HepG2 (cell line): ENCODE data around the gene IL6ST. TPM values are rescaled to one million over a fixed set of nuclear protein-coding genes. Genes with fewer than 3 reads are reported as not detected.

Experiments used
- DNMT3B ChIP-seq: conservative IDR thresholded peaks from 2 replicates; pipeline ENCODE4 v1.6.1; 2016; ENCODE audit warnings: missing biosample characterization, control low read depth
- ELF4 ChIP-seq: sonication (generic); formaldehyde crosslinking; IDR thresholded peaks from 2 replicates; pipeline ENCODE4 v1.5.0; 2020; ENCODE audit warnings: missing genetic modification reagents, mild to moderate bottlenecking, moderate library complexity, borderline replicate concordance
- FOSL2 ChIP-seq: sonication (generic); formaldehyde crosslinking; IDR thresholded peaks from 2 replicates; pipeline ENCODE4 v1.4.0; 2020; ENCODE audit warnings: missing genetic modification reagents
- HDAC2 ChIP-seq: sonication (generic); formaldehyde crosslinking; IDR thresholded peaks from 2 replicates; pipeline ENCODE4 v1.4.0; 2020; ENCODE audit warnings: missing genetic modification reagents
- KAT7 ChIP-seq: IDR thresholded peaks from 2 replicates; pipeline ENCODE4 v1.6.1; 2018; ENCODE audit warnings: borderline replicate concordance, missing compliant biosample characterization
- MBNL3 ChIP-seq: fragments of 250-450 bp; sonication (Bioruptor Pico); conservative IDR thresholded peaks from 2 replicates; pipeline ENCODE4 v1.8.0; 2022; ENCODE audit warnings: mild to moderate bottlenecking, inconsistent platforms
- MEF2D ChIP-seq: sonication (generic); formaldehyde crosslinking; IDR thresholded peaks from 2 replicates; pipeline ENCODE4 v1.5.1; 2020; ENCODE audit warnings: mild to moderate bottlenecking, missing genetic modification reagents
- POLR2AphosphoS5 ChIP-seq: IDR thresholded peaks from 2 replicates; pipeline ENCODE4 v1.6.1; 2012; ENCODE audit warnings: low read depth, low read length
- RELA ChIP-seq: sonication (generic); formaldehyde crosslinking; IDR thresholded peaks from 2 replicates; pipeline ENCODE4 v1.4.0; 2020; ENCODE audit warnings: missing genetic modification reagents
- REPIN1 ChIP-seq: sonication (generic); formaldehyde crosslinking; IDR thresholded peaks from 2 replicates; pipeline ENCODE4 v1.8.0; 2022; ENCODE audit warnings: missing genetic modification reagents, low read depth, mild to moderate bottlenecking, borderline replicate concordance
- SMAD1 ChIP-seq: sonication (generic); formaldehyde crosslinking; IDR thresholded peaks from 2 replicates; pipeline ENCODE4 v1.4.0; 2020; ENCODE audit warnings: missing genetic modification reagents, low read depth, mild to moderate bottlenecking, borderline replicate concordance
- ZNF331 ChIP-seq: sonication (generic); formaldehyde crosslinking; IDR thresholded peaks from 2 replicates; pipeline ENCODE4 v1.4.0; 2020; ENCODE audit warnings: missing genetic modification reagents
- ZNF367 ChIP-seq: sonication (generic); formaldehyde crosslinking; IDR thresholded peaks from 2 replicates; pipeline ENCODE4 v1.4.0; 2020; ENCODE audit warnings: missing genetic modification reagents, borderline replicate concordance
- ZNF577 ChIP-seq: sonication (generic); formaldehyde crosslinking; IDR thresholded peaks from 2 replicates; pipeline ENCODE4 v1.4.0; 2020; ENCODE audit warnings: mild to moderate bottlenecking, low read depth, missing genetic modification reagents, borderline replicate concordance
- ZNF674 ChIP-seq: sonication (generic); formaldehyde crosslinking; IDR thresholded peaks from 2 replicates; pipeline ENCODE4 v1.5.0; 2020; ENCODE audit warnings: low read depth, mild to moderate bottlenecking, missing genetic modification reagents
- ZNF749 ChIP-seq: sonication (generic); formaldehyde crosslinking; IDR thresholded peaks from 2 replicates; pipeline ENCODE4 v1.8.0; 2022; ENCODE audit warnings: mild to moderate bottlenecking, missing genetic modification reagents, moderate library complexity, borderline replicate concordance
- ZSCAN31 ChIP-seq: sonication (generic); formaldehyde crosslinking; IDR thresholded peaks from 2 replicates; pipeline ENCODE4 v1.5.0; 2020; ENCODE audit warnings: low read depth, mild to moderate bottlenecking, missing genetic modification reagents
- polyA plus RNA-seq, 8 experiments: library from polyadenylated mRNA; depleted of rRNA in 3 of 8; stranded (reverse) in 7 of 8; unstranded in 1 of 8; fragments of >200 nt; fragmentation: Illumina TruSeq in 4 of 8; extraction: Trizol in 4 of 8; gene quantifications; 2 replicates each; pipeline versions ENCODE4 v1.2.1 to v1.2.3, GENCODE V29; 2011 to 2016; ENCODE audit warnings: low read depth in 4 of 8, missing spikeins in 1 of 8, mixed read lengths in 1 of 8; ENCODE audit not compliant: insufficient read depth in 1 of 8
- total RNA-seq, 5 experiments: library from RNA; depleted of rRNA; stranded (reverse); fragments of >200 nt; fragmentation: Illumina TruSeq; extraction: Trizol; gene quantifications; 2 replicates each; pipeline ENCODE4 v1.2.3, GENCODE V29; 2016; ENCODE audit warnings: low read depth in 1 of 5
- TF ChIP-seq, protein P1 (sequence below): sonication (generic); formaldehyde crosslinking; IDR thresholded peaks from 2 replicates; pipeline ENCODE4 v1.9.0; 2022; ENCODE audit warnings: missing genetic modification reagents, mild to moderate bottlenecking, borderline replicate concordance
- TF ChIP-seq, protein P2 (sequence below), 2 experiments: IDR thresholded peaks; 2 replicates each; pipeline ENCODE4 v1.6.1; 2011 to 2012; ENCODE audit warnings: low read length in 2 of 2, borderline replicate concordance in 1 of 2, low read depth in 1 of 2, mild to moderate bottlenecking in 1 of 2, moderate library complexity in 1 of 2
- TF ChIP-seq, protein P3 (sequence below): sonication (generic); formaldehyde crosslinking; conservative IDR thresholded peaks from 2 replicates; pipeline ENCODE4 v1.4.0; 2020; ENCODE audit warnings: missing genetic modification reagents

IL6ST gene
- total and polyA plus RNA-seq, 2 of the 13 experiments (the other 11 are each of a cell fraction or from before 2014, with no cell fraction given): 66.6 to 166 TPM

DNA sequence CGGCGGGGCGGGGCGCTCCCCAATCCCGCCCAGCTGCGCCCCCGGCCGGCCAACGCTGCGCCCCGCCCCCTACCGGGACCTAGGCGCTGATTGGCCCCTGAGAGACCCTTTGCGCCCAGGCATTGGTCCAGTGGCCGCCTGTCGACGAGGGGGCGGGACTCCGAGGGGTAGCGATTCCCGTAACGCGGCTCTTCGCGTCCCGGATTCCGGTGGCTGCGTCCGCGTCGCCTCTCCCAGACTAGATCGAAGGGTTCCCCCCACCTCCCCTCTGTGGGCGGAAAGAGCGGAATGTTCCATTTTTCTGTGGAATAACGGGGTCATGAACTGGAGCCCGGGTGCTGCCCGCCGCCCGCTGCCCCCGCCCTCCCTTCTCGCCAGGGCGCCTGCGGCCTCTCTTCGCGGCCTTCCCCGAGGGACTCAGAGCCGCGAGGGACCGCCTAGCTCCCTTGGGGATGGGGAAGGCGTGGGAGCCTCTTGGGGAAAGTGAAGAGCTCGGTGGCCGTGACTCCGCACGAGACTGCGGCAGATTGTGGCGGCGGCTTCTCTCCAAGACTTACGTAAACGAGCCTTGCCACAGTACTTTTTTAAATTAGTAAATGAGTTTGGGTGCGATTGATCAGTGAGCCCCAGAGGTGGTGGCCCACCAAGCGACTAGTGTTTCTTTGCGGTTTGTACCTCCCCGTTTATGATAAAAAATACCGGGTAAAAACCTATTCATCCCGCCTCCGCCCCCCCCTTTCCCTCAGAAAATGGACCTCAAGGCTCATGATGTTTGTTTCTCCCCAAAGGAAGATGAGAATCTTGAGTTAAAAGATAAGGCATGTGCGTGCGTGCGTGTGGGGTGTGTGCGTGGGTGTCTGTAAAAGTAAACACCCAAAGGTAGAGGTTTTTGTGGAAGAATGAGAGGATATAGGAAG lies 493 bp upstream of the IL6ST start (continued):
- TF ChIP-seq, protein P1, sequence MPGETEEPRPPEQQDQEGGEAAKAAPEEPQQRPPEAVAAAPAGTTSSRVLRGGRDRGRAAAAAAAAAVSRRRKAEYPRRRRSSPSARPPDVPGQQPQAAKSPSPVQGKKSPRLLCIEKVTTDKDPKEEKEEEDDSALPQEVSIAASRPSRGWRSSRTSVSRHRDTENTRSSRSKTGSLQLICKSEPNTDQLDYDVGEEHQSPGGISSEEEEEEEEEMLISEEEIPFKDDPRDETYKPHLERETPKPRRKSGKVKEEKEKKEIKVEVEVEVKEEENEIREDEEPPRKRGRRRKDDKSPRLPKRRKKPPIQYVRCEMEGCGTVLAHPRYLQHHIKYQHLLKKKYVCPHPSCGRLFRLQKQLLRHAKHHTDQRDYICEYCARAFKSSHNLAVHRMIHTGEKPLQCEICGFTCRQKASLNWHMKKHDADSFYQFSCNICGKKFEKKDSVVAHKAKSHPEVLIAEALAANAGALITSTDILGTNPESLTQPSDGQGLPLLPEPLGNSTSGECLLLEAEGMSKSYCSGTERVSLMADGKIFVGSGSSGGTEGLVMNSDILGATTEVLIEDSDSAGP (CRISPR knock-in tag): peak; percentile 66; the same call in 1 of the 2 replicates
- TF ChIP-seq FOSL2 (CRISPR knock-in tag) (peak; percentile 36), RELA (CRISPR knock-in tag) (no peak), ZNF577 (CRISPR knock-in tag) (no peak), MEF2D (CRISPR knock-in tag) (peak; percentile 39; the same call in 1 of the 2 replicates), KAT7 (no peak; the same call in 1 of the 2 replicates), ZNF331 (CRISPR knock-in tag) (peak; percentile 79; the same call in 1 of the 2 replicates), ZNF367 (no peak), ELF4 (CRISPR knock-in tag) (no peak), DNMT3B (0 out of 2 replicates have a peak, but pooled peaks have one; percentile 28), HDAC2 (peak; percentile 28), ZNF674 (no peak), SMAD1 (CRISPR knock-in tag) (no peak), ZNF749 (CRISPR knock-in tag) (no peak), ZSCAN31 (CRISPR knock-in tag) (peak; percentile 78), MBNL3 (CRISPR knock-in tag) (no peak), POLR2AphosphoS5 (peak; percentile 67), REPIN1 (CRISPR knock-in tag) (no peak)
- TF ChIP-seq, protein P2, sequence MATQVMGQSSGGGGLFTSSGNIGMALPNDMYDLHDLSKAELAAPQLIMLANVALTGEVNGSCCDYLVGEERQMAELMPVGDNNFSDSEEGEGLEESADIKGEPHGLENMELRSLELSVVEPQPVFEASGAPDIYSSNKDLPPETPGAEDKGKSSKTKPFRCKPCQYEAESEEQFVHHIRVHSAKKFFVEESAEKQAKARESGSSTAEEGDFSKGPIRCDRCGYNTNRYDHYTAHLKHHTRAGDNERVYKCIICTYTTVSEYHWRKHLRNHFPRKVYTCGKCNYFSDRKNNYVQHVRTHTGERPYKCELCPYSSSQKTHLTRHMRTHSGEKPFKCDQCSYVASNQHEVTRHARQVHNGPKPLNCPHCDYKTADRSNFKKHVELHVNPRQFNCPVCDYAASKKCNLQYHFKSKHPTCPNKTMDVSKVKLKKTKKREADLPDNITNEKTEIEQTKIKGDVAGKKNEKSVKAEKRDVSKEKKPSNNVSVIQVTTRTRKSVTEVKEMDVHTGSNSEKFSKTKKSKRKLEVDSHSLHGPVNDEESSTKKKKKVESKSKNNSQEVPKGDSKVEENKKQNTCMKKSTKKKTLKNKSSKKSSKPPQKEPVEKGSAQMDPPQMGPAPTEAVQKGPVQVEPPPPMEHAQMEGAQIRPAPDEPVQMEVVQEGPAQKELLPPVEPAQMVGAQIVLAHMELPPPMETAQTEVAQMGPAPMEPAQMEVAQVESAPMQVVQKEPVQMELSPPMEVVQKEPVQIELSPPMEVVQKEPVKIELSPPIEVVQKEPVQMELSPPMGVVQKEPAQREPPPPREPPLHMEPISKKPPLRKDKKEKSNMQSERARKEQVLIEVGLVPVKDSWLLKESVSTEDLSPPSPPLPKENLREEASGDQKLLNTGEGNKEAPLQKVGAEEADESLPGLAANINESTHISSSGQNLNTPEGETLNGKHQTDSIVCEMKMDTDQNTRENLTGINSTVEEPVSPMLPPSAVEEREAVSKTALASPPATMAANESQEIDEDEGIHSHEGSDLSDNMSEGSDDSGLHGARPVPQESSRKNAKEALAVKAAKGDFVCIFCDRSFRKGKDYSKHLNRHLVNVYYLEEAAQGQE (IDR thresholded peaks at IDR 0.05; ENCODE audit: borderline replicate concordance in 1 of 2, low read depth in 1 of 2, low read length in 2 of 2): no peak; a peak in 1 of 4 replicates
- TF ChIP-seq, protein P3, sequence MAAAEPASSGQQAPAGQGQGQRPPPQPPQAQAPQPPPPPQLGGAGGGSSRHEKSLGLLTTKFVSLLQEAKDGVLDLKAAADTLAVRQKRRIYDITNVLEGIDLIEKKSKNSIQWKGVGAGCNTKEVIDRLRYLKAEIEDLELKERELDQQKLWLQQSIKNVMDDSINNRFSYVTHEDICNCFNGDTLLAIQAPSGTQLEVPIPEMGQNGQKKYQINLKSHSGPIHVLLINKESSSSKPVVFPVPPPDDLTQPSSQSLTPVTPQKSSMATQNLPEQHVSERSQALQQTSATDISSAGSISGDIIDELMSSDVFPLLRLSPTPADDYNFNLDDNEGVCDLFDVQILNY (CRISPR knock-in tag): no peak
